ENCODE measurements around the gene LAMB3.

DNA sequence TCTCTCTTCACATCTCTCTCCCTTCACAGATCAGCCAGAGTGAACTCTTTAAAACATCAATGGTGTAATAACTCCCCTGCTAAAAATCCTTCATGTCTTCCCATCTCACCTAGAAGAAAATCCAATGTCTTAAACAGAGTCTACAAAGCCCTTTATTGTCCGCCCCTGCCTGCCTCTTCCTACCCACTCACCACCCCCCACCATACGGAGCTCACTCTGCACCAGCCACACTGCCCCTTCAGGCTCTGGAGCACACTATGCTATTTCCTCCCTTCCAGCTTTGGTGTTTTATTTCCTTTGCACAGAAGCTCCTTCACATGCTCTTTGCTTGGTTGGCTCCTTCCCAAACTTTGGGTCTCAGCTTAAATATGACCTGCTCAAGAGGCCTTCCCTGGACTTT, 58.5 kb downstream of the LAMB3 start:
- TF ChIP-seq, protein P1, sequence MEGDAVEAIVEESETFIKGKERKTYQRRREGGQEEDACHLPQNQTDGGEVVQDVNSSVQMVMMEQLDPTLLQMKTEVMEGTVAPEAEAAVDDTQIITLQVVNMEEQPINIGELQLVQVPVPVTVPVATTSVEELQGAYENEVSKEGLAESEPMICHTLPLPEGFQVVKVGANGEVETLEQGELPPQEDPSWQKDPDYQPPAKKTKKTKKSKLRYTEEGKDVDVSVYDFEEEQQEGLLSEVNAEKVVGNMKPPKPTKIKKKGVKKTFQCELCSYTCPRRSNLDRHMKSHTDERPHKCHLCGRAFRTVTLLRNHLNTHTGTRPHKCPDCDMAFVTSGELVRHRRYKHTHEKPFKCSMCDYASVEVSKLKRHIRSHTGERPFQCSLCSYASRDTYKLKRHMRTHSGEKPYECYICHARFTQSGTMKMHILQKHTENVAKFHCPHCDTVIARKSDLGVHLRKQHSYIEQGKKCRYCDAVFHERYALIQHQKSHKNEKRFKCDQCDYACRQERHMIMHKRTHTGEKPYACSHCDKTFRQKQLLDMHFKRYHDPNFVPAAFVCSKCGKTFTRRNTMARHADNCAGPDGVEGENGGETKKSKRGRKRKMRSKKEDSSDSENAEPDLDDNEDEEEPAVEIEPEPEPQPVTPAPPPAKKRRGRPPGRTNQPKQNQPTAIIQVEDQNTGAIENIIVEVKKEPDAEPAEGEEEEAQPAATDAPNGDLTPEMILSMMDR (tag by site-specific recombination; IDR thresholded peaks at IDR 0.05) = 0 out of 2 replicates have a peak, but pooled peaks have one; percentile 16
- no peak for TF ChIP-seq ZNF133 (tag by site-specific recombination; IDR thresholded peaks at IDR 0.05)
- TF ChIP-seq ZNF114 (tag by site-specific recombination; IDR thresholded peaks at IDR 0.05) = no peak
- TF ChIP-seq ZFP41 (tag by site-specific recombination; IDR thresholded peaks at IDR 0.05; ENCODE audit: borderline replicate concordance) = no peak
- TF ChIP-seq, protein P2, sequence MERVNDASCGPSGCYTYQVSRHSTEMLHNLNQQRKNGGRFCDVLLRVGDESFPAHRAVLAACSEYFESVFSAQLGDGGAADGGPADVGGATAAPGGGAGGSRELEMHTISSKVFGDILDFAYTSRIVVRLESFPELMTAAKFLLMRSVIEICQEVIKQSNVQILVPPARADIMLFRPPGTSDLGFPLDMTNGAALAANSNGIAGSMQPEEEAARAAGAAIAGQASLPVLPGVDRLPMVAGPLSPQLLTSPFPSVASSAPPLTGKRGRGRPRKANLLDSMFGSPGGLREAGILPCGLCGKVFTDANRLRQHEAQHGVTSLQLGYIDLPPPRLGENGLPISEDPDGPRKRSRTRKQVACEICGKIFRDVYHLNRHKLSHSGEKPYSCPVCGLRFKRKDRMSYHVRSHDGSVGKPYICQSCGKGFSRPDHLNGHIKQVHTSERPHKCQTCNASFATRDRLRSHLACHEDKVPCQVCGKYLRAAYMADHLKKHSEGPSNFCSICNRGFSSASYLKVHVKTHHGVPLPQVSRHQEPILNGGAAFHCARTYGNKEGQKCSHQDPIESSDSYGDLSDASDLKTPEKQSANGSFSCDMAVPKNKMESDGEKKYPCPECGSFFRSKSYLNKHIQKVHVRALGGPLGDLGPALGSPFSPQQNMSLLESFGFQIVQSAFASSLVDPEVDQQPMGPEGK (tag by site-specific recombination; IDR thresholded peaks at IDR 0.05) = no peak
- TF ChIP-seq, protein P3, sequence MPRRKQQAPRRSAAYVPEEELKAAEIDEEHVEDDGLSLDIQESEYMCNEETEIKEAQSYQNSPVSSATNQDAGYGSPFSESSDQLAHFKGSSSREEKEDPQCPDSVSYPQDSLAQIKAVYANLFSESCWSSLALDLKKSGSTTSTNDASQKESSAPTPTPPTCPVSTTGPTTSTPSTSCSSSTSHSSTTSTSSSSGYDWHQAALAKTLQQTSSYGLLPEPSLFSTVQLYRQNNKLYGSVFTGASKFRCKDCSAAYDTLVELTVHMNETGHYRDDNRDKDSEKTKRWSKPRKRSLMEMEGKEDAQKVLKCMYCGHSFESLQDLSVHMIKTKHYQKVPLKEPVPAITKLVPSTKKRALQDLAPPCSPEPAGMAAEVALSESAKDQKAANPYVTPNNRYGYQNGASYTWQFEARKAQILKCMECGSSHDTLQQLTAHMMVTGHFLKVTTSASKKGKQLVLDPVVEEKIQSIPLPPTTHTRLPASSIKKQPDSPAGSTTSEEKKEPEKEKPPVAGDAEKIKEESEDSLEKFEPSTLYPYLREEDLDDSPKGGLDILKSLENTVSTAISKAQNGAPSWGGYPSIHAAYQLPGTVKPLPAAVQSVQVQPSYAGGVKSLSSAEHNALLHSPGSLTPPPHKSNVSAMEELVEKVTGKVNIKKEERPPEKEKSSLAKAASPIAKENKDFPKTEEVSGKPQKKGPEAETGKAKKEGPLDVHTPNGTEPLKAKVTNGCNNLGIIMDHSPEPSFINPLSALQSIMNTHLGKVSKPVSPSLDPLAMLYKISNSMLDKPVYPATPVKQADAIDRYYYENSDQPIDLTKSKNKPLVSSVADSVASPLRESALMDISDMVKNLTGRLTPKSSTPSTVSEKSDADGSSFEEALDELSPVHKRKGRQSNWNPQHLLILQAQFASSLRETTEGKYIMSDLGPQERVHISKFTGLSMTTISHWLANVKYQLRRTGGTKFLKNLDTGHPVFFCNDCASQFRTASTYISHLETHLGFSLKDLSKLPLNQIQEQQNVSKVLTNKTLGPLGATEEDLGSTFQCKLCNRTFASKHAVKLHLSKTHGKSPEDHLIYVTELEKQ (tag by site-specific recombination; IDR thresholded peaks at IDR 0.05; ENCODE audit: borderline replicate concordance) = no peak
- TF ChIP-seq, protein P4, sequence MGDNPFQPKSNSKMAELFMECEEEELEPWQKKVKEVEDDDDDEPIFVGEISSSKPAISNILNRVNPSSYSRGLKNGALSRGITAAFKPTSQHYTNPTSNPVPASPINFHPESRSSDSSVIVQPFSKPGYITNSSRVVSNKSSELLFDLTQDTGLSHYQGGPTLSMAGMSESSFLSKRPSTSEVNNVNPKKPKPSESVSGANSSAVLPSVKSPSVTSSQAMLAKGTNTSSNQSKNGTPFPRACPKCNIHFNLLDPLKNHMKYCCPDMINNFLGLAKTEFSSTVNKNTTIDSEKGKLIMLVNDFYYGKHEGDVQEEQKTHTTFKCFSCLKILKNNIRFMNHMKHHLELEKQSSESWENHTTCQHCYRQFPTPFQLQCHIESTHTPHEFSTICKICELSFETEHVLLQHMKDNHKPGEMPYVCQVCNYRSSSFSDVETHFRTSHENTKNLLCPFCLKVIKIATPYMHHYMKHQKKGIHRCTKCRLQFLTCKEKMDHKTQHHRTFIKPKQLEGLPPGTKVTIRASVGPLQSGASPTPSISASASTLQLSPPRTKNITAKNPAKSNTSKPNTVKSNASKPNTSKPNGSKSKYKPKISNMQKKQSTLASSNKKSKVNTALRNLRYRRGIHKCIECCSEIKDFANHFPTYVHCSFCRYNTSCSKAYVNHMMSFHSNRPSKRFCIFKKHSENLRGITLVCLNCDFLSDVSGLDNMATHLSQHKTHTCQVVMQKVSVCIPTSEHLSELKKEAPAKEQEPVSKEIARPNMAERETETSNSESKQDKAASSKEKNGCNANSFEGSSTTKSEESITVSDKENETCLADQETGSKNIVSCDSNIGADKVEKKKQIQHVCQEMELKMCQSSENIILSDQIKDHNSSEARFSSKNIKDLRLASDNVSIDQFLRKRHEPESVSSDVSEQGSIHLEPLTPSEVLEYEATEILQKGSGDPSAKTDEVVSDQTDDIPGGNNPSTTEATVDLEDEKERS (tag by site-specific recombination; IDR thresholded peaks at IDR 0.05) = no peak
- TF ChIP-seq ZFHX2 (tag by site-specific recombination; conservative IDR thresholded peaks at IDR 0.05) = peak; percentile 73
- TF ChIP-seq ZSCAN30 (tag by site-specific recombination; IDR thresholded peaks at IDR 0.05) = no peak

Data from HEK293 (cell line).